ENCODE results near the gene EMP3. TPM values are rescaled to one million over a fixed set of nuclear protein-coding genes. Genes with fewer than 3 reads are reported as not detected.

Gene EMP3
- total and polyA plus RNA-seq, 2 of the 13 experiments (the other 11 are each of a cell fraction or from before 2014, with no cell fraction given), result 2.2 to 7.8 TPM

- TF ChIP-seq ARNTL (CRISPR knock-in tag; IDR thresholded peaks at IDR 0.05) (0 out of 2 replicates have a peak, but pooled peaks have one; percentile 40), ZNF33B (CRISPR knock-in tag; IDR thresholded peaks at IDR 0.05) (no peak), KLF6 (CRISPR knock-in tag; IDR thresholded peaks at IDR 0.05) (no peak), ZMYM4 (CRISPR knock-in tag; IDR thresholded peaks at IDR 0.05) (no peak), NR2F1 (CRISPR knock-in tag; IDR thresholded peaks at IDR 0.05) (no peak), GTF2F1 (IDR thresholded peaks at IDR 0.05; ENCODE audit: low read length) (no peak), ZNF550 (CRISPR knock-in tag; IDR thresholded peaks at IDR 0.05; ENCODE audit: borderline replicate concordance) (no peak), ZNF556 (CRISPR knock-in tag; IDR thresholded peaks at IDR 0.05; ENCODE audit: borderline replicate concordance) (no peak), ZIK1 (CRISPR knock-in tag; IDR thresholded peaks at IDR 0.05; ENCODE audit: borderline replicate concordance, low read depth) (no peak), SMAD3 (CRISPR knock-in tag; IDR thresholded peaks at IDR 0.05) (no peak), RFX3 (CRISPR knock-in tag; IDR thresholded peaks at IDR 0.05) (no peak), ZKSCAN5 (CRISPR knock-in tag; IDR thresholded peaks at IDR 0.05) (no peak), YEATS2 (CRISPR knock-in tag; IDR thresholded peaks at IDR 0.05; ENCODE audit: borderline replicate concordance) (no peak), DNMT1 (CRISPR knock-in tag; IDR thresholded peaks at IDR 0.05) (no peak), KAT7 (CRISPR knock-in tag; IDR thresholded peaks at IDR 0.05; ENCODE audit: borderline replicate concordance) (no peak), ZNF704 (CRISPR knock-in tag; IDR thresholded peaks at IDR 0.05; ENCODE audit: borderline replicate concordance) (no peak), HOXA5 (CRISPR knock-in tag; IDR thresholded peaks at IDR 0.05) (no peak), ZNF530 (CRISPR knock-in tag; IDR thresholded peaks at IDR 0.05; ENCODE audit: low read depth) (no peak), TSC22D2 (CRISPR knock-in tag; IDR thresholded peaks at IDR 0.05; ENCODE audit: borderline replicate concordance) (no peak), CHD2 (IDR thresholded peaks at IDR 0.05; ENCODE audit: low read depth, low read length) (no peak), TCF7 (IDR thresholded peaks at IDR 0.05; ENCODE audit: low read depth) (no peak), IRF2 (CRISPR knock-in tag; IDR thresholded peaks at IDR 0.05) (no peak), ZNF672 (CRISPR knock-in tag; IDR thresholded peaks at IDR 0.05) (no peak), ASH2L (IDR thresholded peaks at IDR 0.05; ENCODE audit: insufficient read length, low read depth, low read length) (no peak)
- TF ChIP-seq, protein P1, sequence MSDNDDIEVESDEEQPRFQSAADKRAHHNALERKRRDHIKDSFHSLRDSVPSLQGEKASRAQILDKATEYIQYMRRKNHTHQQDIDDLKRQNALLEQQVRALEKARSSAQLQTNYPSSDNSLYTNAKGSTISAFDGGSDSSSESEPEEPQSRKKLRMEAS (IDR thresholded peaks at IDR 0.05), result peak; percentile 32; the same call in 1 of the 2 replicates
- TF ChIP-seq, protein P2, sequence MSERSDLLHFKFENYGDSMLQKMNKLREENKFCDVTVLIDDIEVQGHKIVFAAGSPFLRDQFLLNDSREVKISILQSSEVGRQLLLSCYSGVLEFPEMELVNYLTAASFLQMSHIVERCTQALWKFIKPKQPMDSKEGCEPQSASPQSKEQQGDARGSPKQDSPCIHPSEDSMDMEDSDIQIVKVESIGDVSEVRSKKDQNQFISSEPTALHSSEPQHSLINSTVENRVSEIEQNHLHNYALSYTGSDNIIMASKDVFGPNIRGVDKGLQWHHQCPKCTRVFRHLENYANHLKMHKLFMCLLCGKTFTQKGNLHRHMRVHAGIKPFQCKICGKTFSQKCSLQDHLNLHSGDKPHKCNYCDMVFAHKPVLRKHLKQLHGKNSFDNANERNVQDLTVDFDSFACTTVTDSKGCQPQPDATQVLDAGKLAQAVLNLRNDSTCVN (CRISPR knock-in tag; IDR thresholded peaks at IDR 0.05; ENCODE audit: borderline replicate concordance), result 0 out of 2 replicates have a peak, but pooled peaks have one; percentile 26
- TF ChIP-seq, protein P3, sequence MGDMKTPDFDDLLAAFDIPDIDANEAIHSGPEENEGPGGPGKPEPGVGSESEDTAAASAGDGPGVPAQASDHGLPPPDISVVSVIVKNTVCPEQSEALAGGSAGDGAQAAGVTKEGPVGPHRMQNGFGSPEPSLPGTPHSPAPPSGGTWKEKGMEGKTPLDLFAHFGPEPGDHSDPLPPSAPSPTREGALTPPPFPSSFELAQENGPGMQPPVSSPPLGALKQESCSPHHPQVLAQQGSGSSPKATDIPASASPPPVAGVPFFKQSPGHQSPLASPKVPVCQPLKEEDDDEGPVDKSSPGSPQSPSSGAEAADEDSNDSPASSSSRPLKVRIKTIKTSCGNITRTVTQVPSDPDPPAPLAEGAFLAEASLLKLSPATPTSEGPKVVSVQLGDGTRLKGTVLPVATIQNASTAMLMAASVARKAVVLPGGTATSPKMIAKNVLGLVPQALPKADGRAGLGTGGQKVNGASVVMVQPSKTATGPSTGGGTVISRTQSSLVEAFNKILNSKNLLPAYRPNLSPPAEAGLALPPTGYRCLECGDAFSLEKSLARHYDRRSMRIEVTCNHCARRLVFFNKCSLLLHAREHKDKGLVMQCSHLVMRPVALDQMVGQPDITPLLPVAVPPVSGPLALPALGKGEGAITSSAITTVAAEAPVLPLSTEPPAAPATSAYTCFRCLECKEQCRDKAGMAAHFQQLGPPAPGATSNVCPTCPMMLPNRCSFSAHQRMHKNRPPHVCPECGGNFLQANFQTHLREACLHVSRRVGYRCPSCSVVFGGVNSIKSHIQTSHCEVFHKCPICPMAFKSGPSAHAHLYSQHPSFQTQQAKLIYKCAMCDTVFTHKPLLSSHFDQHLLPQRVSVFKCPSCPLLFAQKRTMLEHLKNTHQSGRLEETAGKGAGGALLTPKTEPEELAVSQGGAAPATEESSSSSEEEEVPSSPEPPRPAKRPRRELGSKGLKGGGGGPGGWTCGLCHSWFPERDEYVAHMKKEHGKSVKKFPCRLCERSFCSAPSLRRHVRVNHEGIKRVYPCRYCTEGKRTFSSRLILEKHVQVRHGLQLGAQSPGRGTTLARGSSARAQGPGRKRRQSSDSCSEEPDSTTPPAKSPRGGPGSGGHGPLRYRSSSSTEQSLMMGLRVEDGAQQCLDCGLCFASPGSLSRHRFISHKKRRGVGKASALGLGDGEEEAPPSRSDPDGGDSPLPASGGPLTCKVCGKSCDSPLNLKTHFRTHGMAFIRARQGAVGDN (CRISPR knock-in tag; IDR thresholded peaks at IDR 0.05), result peak; percentile 38
Observed at GRCh38 chr19:48348045-48348444, 22.7 kb downstream of the EMP3 start (continued).
